HCT116 (cell line): ENCODE results near the gene HNRNPAB. TPM values are rescaled to one million over a fixed set of nuclear protein-coding genes. Genes with fewer than 3 reads are reported as not detected.

Source experiments
- ATAC-seq: fragments of 200-7000 bp; cut with Tn5 transposase; 2 replicates; pipeline ENCODE4 v1.9.1; 2020; ENCODE audit warnings: mild to moderate bottlenecking, moderate library complexity
- BruUV-seq: library from RNA; stranded (reverse); fragments of 400-500 nt; replicated peaks from 2 replicates; lab custom pipeline; 2021; lab: Mats Ljungman, UMichigan
- CTCF ChIA-PET: fragments of 300-600 bp; sonication (Branson Sonifier 250); formaldehyde crosslinking; loops from one replicate; lab custom pipeline; 2021; ENCODE audit warnings: antibody characterized with exemption; lab: Charles Lee
- POLR2A ChIA-PET: fragments of 300-600, 350-600 bp; sonication (Branson Sonifier 250); formaldehyde crosslinking; loops from one replicate; lab custom pipeline; 2021; ENCODE audit warnings: antibody characterized with exemption; lab: Charles Lee
- RAD21 ChIA-PET, 2 experiments: fragments of 300-600 bp; sonication (Branson Sonifier 250); formaldehyde crosslinking; loops; one replicate each; lab custom pipeline; 2023; ENCODE audit warnings: low total read pairs in 2 of 2; ENCODE audit not compliant: uncharacterized antibody in 2 of 2, unreplicated experiment in 2 of 2, low non-redundant PET in 1 of 2; lab: Charles Lee
- DNase-seq: peaks from one replicate; pipeline ENCODE4 v3.0.0-alpha.2; 2010; ENCODE audit warnings: low read depth, low spot score
- H2AFZ ChIP-seq: fragments of 200-600 bp; shearing (Covaris generic), sonication (generic); 2 replicates; pipeline ENCODE4 v1.6.1; 2017; ENCODE audit warnings: low read depth, mixed run types, mixed read lengths, antibody characterized with exemption, low read length; ENCODE audit not compliant: poor library complexity, severe bottlenecking
- H3K27ac ChIP-seq: 2 replicates; pipeline ENCODE4 v1.5.1; 2012; ENCODE audit warnings: low read depth, low read length
- H3K27me3 ChIP-seq: fragments of 200-600 bp; sonication (generic); 2 replicates; pipeline ENCODE4 v1.6.1; 2016; ENCODE audit warnings: mixed run types, low read length, mixed read lengths; ENCODE audit not compliant: insufficient read depth
- H3K36me3 ChIP-seq, 2 experiments: fragments of 200-500 bp in 1 of 2; fragments of 200-600 bp in 1 of 2; sonication (Bioruptor generic) in 1 of 2; sonication (generic) in 1 of 2; 2 replicates each; pipeline versions ENCODE4 v1.5.1 to v1.6.1; 2014 to 2016; ENCODE audit warnings: low read length in 2 of 2, inconsistent platforms in 1 of 2, mixed read lengths in 1 of 2, mixed run types in 1 of 2; ENCODE audit not compliant: insufficient read depth in 2 of 2, control insufficient read depth in 1 of 2
- H3K4me1 ChIP-seq, 2 experiments: fragments of 200-600 bp in 1 of 2; sonication (generic) in 1 of 2; 2 replicates each; pipeline versions ENCODE4 v1.5.1 to v1.6.1; 2012 to 2017; ENCODE audit warnings: low read length in 2 of 2, inconsistent platforms in 1 of 2, mild to moderate bottlenecking in 1 of 2, mixed read lengths in 1 of 2, mixed run types in 1 of 2, moderate library complexity in 1 of 2; ENCODE audit not compliant: insufficient read depth in 2 of 2, control insufficient read depth in 1 of 2
- H3K4me2 ChIP-seq: fragments of 200-600 bp; sonication (generic); 2 replicates; pipeline ENCODE4 v1.6.1; 2017; ENCODE audit warnings: mixed run types, low read length, mixed read lengths
- H3K4me3 ChIP-seq, 2 experiments: fragments of 200-600 bp in 1 of 2; sonication (generic) in 1 of 2; replicated peaks in 1 of 2; 2 replicates each; pipeline ENCODE4 v1.5.1; 2011 to 2016; ENCODE audit warnings: low read length in 2 of 2, control low read depth in 1 of 2, low read depth in 1 of 2, mild to moderate bottlenecking in 1 of 2, mixed read lengths in 1 of 2, mixed run types in 1 of 2
- H3K79me2 ChIP-seq: fragments of 200-600 bp; sonication (generic); 2 replicates; pipeline ENCODE4 v1.6.1; 2017; ENCODE audit warnings: mild to moderate bottlenecking, mixed run types, low read length, moderate library complexity, mixed read lengths; ENCODE audit not compliant: insufficient read depth
- H3K9ac ChIP-seq: fragments of 200-600 bp; sonication (generic); 2 replicates; pipeline ENCODE4 v1.6.1; 2016; ENCODE audit warnings: low read length, mixed read lengths
- H3K9me2 ChIP-seq: fragments of 200-600 bp; sonication (generic), shearing (Covaris generic); 2 replicates; pipeline ENCODE4 v1.6.1; 2017; ENCODE audit warnings: mixed run types, mild to moderate bottlenecking, moderate library complexity; ENCODE audit not compliant: insufficient read depth
- H3K9me3 ChIP-seq, 2 experiments: fragments of 200-500 bp in 1 of 2; fragments of 200-600 bp in 1 of 2; sonication (Bioruptor generic) in 1 of 2; sonication (generic) in 1 of 2; 2 replicates each; pipeline ENCODE4 v1.6.1; 2014 to 2017; ENCODE audit warnings: low read length in 2 of 2, mixed read lengths in 2 of 2, inconsistent platforms in 1 of 2, low read depth in 1 of 2, mild to moderate bottlenecking in 1 of 2, mixed run types in 1 of 2, moderate library complexity in 1 of 2; ENCODE audit not compliant: control insufficient read depth in 1 of 2, insufficient read depth in 1 of 2
- H4K20me1 ChIP-seq: fragments of 200-600 bp; sonication (generic), shearing (Covaris generic); 2 replicates; pipeline ENCODE4 v1.6.1; 2017; ENCODE audit warnings: mixed run types, mild to moderate bottlenecking, moderate library complexity; ENCODE audit not compliant: insufficient read depth
- CEBPB ChIP-seq: IDR thresholded peaks from 2 replicates; pipeline ENCODE4 v1.6.1; 2012; ENCODE audit warnings: low read depth
- ELF1 ChIP-seq: IDR thresholded peaks from 2 replicates; pipeline ENCODE4 v1.6.1; 2012; ENCODE audit warnings: low read depth, borderline replicate concordance
- EZH2 ChIP-seq: fragments of 200-600 bp; sonication (generic); IDR thresholded peaks from 2 replicates; pipeline ENCODE4 v1.6.1; 2017; ENCODE audit warnings: antibody characterized with exemption, mixed run types
- EZH2phosphoT487 ChIP-seq: fragments of 200-600 bp; IDR thresholded peaks from 2 replicates; pipeline ENCODE4 v1.6.1; 2018; ENCODE audit warnings: antibody characterized with exemption, borderline replicate concordance
- FOSL1 ChIP-seq: IDR thresholded peaks from 2 replicates; pipeline ENCODE4 v1.6.1; 2012; ENCODE audit warnings: low read depth
- JUND ChIP-seq: IDR thresholded peaks from 2 replicates; pipeline ENCODE4 v1.6.1; 2012
- MAX ChIP-seq: IDR thresholded peaks from 2 replicates; pipeline ENCODE4 v1.6.1; 2012
- POLR2A ChIP-seq: IDR thresholded peaks from 2 replicates; pipeline ENCODE4 v1.7.0; 2011; ENCODE audit warnings: borderline replicate concordance; ENCODE audit not compliant: insufficient read depth, insufficient read length; ENCODE audit errors: extremely low read depth
- SIN3A ChIP-seq: IDR thresholded peaks from 2 replicates; pipeline ENCODE4 v1.6.1; 2012; ENCODE audit warnings: low read depth
- SP1 ChIP-seq: IDR thresholded peaks from 2 replicates; pipeline ENCODE4 v1.6.1; 2012; ENCODE audit warnings: low read depth
- SRF ChIP-seq: IDR thresholded peaks from 2 replicates; pipeline ENCODE4 v1.6.1; 2012; ENCODE audit warnings: low read depth
- TCF7L2 ChIP-seq: IDR thresholded peaks from 2 replicates; pipeline ENCODE4 v1.7.0; 2011; ENCODE audit warnings: borderline replicate concordance, inconsistent platforms; ENCODE audit not compliant: insufficient read depth, insufficient read length; ENCODE audit errors: extremely low read depth
- ZFX ChIP-seq: fragments of 450-650 bp; IDR thresholded peaks from 2 replicates; pipeline ENCODE4 v1.6.1; 2017
- ZNF274 ChIP-seq: fragments of 200-500 bp; sonication (Bioruptor generic); IDR thresholded peaks from 2 replicates; pipeline ENCODE4 v1.6.1; 2014; ENCODE audit warnings: mild to moderate bottlenecking, low read depth, low read length, inconsistent platforms
- intact Hi-C: fragments of 100-400 bp; cut with micrococcal nuclease; formaldehyde crosslinking; loops from 2 replicates; pipeline ENCODE4 v1.10.0; 2022
- total RNA-seq: library from RNA; stranded (reverse); gene quantifications from one replicate; pipeline ENCODE4 v1.2.1, GENCODE V29; 2021; ENCODE audit not compliant: unreplicated experiment
- TF ChIP-seq, protein P1 (sequence below): IDR thresholded peaks from 2 replicates; pipeline ENCODE4 v1.6.1; 2012

The HNRNPAB gene
- total RNA-seq, 1 experiment from 2014 or later, result 273 TPM

GRCh38 chr5:178240766-178241165 is 36.4 kb downstream of the HNRNPAB start:
- Histone ChIP-seq H3K27ac (no peak overlapping the region), H4K20me1 (no peaks in the 10 kb centered on the region), H3K9ac (no peak overlapping the region), H3K79me2 (no peaks in the 10 kb centered on the region), H3K9me2 (no peaks in the 10 kb centered on the region), H2AFZ (no peak overlapping the region), H3K36me3 (no peaks in the 10 kb centered on the region), H3K4me2 (no peak overlapping the region), H3K4me3 (no peak overlapping the region), H3K9me3 (no peaks in the 10 kb centered on the region), H3K4me1 (no peaks in the 10 kb centered on the region), H3K27me3 (no peaks in the 10 kb centered on the region)
- TF ChIP-seq, protein P1, sequence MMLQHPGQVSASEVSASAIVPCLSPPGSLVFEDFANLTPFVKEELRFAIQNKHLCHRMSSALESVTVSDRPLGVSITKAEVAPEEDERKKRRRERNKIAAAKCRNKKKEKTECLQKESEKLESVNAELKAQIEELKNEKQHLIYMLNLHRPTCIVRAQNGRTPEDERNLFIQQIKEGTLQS, result no peak
- TF ChIP-seq ZFX, result no peak
- TF ChIP-seq MAX, result no peak
- no peak for TF ChIP-seq ZNF274
- no peak for TF ChIP-seq SP1
- no peak for TF ChIP-seq EZH2
- no peak for TF ChIP-seq JUND
- no peak for TF ChIP-seq SIN3A
- DNase-seq (no peak), ATAC-seq (no peak)
- BruUV-seq, result no TSS peak
- intact Hi-C loops, result no loop called here
- ChIA-PET RAD21 (no interaction called here), POLR2A (no interaction called here), CTCF (no interaction called here)

DNA sequence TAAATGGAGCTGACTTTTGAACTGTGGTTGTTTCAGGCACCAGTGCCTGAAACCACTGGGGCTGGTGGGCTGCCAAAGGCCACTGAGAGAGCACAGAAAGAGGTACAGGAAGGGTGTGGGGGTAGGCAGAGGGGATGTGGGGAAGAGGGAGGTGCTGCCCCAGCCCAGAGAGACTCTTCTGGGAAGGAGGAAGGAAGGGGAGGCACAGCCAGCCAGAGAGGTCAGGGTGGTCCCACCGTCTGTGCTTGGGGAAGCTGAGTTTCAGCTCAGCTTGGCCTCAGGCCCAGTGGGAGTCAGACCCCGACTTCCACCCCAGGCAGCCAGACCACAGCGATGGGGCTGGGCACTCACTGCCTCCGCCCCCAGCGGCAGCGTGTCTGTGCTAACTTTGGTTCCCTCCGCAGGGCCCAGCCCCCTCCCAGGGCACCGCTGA is 36.9 kb downstream of the HNRNPAB start:
- no TSS peak for BruUV-seq
- ChIA-PET RAD21 (no interaction called here), POLR2A (no interaction called here), CTCF (no interaction called here)
- H3K4me2 ChIP-seq, result no peak overlapping the region
- DNase-seq, result no peak
- ATAC-seq, result no peak
- no peaks in the 10 kb centered on the region for H3K79me2 ChIP-seq
- H3K27me3 ChIP-seq, result no peaks in the 10 kb centered on the region
- TF ChIP-seq FOSL1 (no peak), POLR2A (no peak), ELF1 (no peak), CEBPB (no peak), SRF (no peak), EZH2phosphoT487 (no peak), ZFX (no peak), MAX (no peak), TCF7L2 (no peak)
- TF ChIP-seq, protein P1, result no peak
- no peaks in the 10 kb centered on the region for H3K9me3 ChIP-seq
- intact Hi-C loops, result no loop called here
- H3K27ac ChIP-seq, result no peak overlapping the region
- H3K36me3 ChIP-seq, result no peaks in the 10 kb centered on the region
- no peak overlapping the region for H3K4me3 ChIP-seq
- no peak overlapping the region for H2AFZ ChIP-seq
- H3K9me2 ChIP-seq, result no peaks in the 10 kb centered on the region
- no peaks in the 10 kb centered on the region for H3K4me1 ChIP-seq
- no peak overlapping the region for H3K9ac ChIP-seq
- no peaks in the 10 kb centered on the region for H4K20me1 ChIP-seq
